Measurements from ENCODE around the gene TRPC3. TPM values are rescaled to one million over a fixed set of nuclear protein-coding genes. Genes with fewer than 3 reads are reported as not detected.

TRPC3 gene
- total RNA-seq, 4 donors from 2014 or later = 0.18 to 0.80 (median 0.28) TPM

GRCh38 chr4:121938282-121939092, 13.4 kb downstream of the TRPC3 start:
- no peaks in the 10 kb centered on the region for H3K9me3 ChIP-seq
- H3K27me3 ChIP-seq = peaks cover 17% of the 10 kb centered on the region
- WGBS = 50% methylated on average over 5 of the region's 5 CpGs
- no peak overlapping the region for H3K4me3 ChIP-seq
- TF ChIP-seq CTCF (IDR thresholded peaks at IDR 0.05) = no peak
- H3K36me3 ChIP-seq = no peaks in the 10 kb centered on the region
- peaks cover 3% of the 10 kb centered on the region for H3K4me1 ChIP-seq
- DNase-seq (ENCODE audit: low spot score in 2 of 2) = no peak
- no peak overlapping the region for H3K27ac ChIP-seq

- H3K4me3 ChIP-seq = no peak overlapping the region
- peaks cover 3% of the 10 kb centered on the region for H3K4me1 ChIP-seq
- 71% methylated on average over 4 of the region's 4 CpGs for WGBS
- H3K9me3 ChIP-seq = no peaks in the 10 kb centered on the region
- DNase-seq (ENCODE audit: low spot score in 2 of 2) = no peak
- no peaks in the 10 kb centered on the region for H3K36me3 ChIP-seq
- no peak for TF ChIP-seq CTCF (IDR thresholded peaks at IDR 0.05)
- no peak for TF ChIP-seq POLR2A (IDR thresholded peaks at IDR 0.05)
- TF ChIP-seq EP300 (IDR thresholded peaks at IDR 0.05) = no peak
- peaks cover 12% of the 10 kb centered on the region for H3K27me3 ChIP-seq
- no peak overlapping the region for H3K27ac ChIP-seq
Observed at GRCh38 chr4:121936101-121936500, 15.8 kb downstream of the TRPC3 start.

GRCh38 chr4:121934635-121935034, 17.2 kb downstream of the TRPC3 start:
- no peak overlapping the region for H3K27ac ChIP-seq
- TF ChIP-seq CTCF (IDR thresholded peaks at IDR 0.05) (no peak), POLR2AphosphoS5 (IDR thresholded peaks at IDR 0.05) (no peak), POLR2A (IDR thresholded peaks at IDR 0.05) (no peak), EP300 (IDR thresholded peaks at IDR 0.05) (no peak)
- H3K27me3 ChIP-seq = peaks cover 9% of the 10 kb centered on the region
- no peaks in the 10 kb centered on the region for H3K9me3 ChIP-seq
- 87% methylated on average over 1 of the region's 1 CpG for WGBS
- no peak for DNase-seq (ENCODE audit: low spot score in 2 of 2)
- H3K4me3 ChIP-seq = no peak overlapping the region
- peaks cover 3% of the 10 kb centered on the region for H3K4me1 ChIP-seq
- no peaks in the 10 kb centered on the region for H3K36me3 ChIP-seq

- no peaks in the 10 kb centered on the region for H3K4me1 ChIP-seq
- WGBS = 81% methylated on average over 57 of the region's 59 CpGs
Observed at GRCh38 chr4:121932212-121932974, 19.5 kb downstream of the TRPC3 start.

More at GRCh38 chr4:121932212-121932974, 19.5 kb downstream of the TRPC3 start:
- no peak overlapping the region for H3K4me3 ChIP-seq
- no peak overlapping the region for H3K27ac ChIP-seq
- DNase-seq (ENCODE audit: low spot score in 2 of 2) = no peak
- H3K27me3 ChIP-seq = peaks cover 7% of the 10 kb centered on the region
- no peaks in the 10 kb centered on the region for H3K36me3 ChIP-seq
- no peaks in the 10 kb centered on the region for H3K9me3 ChIP-seq
- TF ChIP-seq CTCF (IDR thresholded peaks at IDR 0.05) = no peak
- TF ChIP-seq EP300 (IDR thresholded peaks at IDR 0.05) = no peak
